Left ventricle myocardium inferior (tissue), 1 donor: ENCODE data around the gene MYO10. TPM values are rescaled to one million over a fixed set of nuclear protein-coding genes. Genes with fewer than 3 reads are reported as not detected.

Experiments
- DNase-seq: peaks from one replicate; pipeline ENCODE4 v3.0.0-alpha.2; 2020
- H3K27ac ChIP-seq: fragments of 200-600 bp; replicated peaks from 2 replicates; pipeline ENCODE4 v1.8.0; 2021
- H3K27me3 ChIP-seq: fragments of 200-600 bp; 2 replicates; pipeline ENCODE4 v1.8.0; 2021; ENCODE audit warnings: low read depth
- H3K36me3 ChIP-seq: fragments of 200-600 bp; 2 replicates; pipeline ENCODE4 v1.8.0; 2021
- H3K4me1 ChIP-seq: fragments of 200-600 bp; 2 replicates; pipeline ENCODE4 v1.8.0; 2021
- H3K4me3 ChIP-seq: fragments of 200-600 bp; 2 replicates; pipeline ENCODE4 v1.8.0; 2021; ENCODE audit warnings: mild to moderate bottlenecking, moderate library complexity
- H3K9me3 ChIP-seq: fragments of 200-600 bp; replicated peaks from 2 replicates; pipeline ENCODE4 v1.8.0; 2021
- CTCF ChIP-seq: fragments of 200-600 bp; IDR thresholded peaks from 2 replicates; pipeline ENCODE4 v1.8.0; 2021; ENCODE audit warnings: antibody characterized with exemption, mild to moderate bottlenecking, borderline replicate concordance
- intact Hi-C: fragments of 100-400 bp; cut with micrococcal nuclease; formaldehyde crosslinking; loops from one replicate; pipeline ENCODE4 v1.11.0; 2022
- total RNA-seq: library from RNA; stranded (reverse); fragmentation: NEBNext Ultra II Directional; extraction: Animal tissue kit (Norgen Biotek cat#: 25700); gene quantifications from one replicate; pipeline ENCODE4 v1.2.1, GENCODE V29; 2021
- donor health status: DM: no; HTN: yes; CAD: no; lungs with severe emphysema.

Gene MYO10
- total RNA-seq, 1 donor from 2014 or later = 5.0 TPM

- peaks cover 38% of the 10 kb centered on the region for H3K4me1 ChIP-seq
- intact Hi-C loops = no loop called here
- no peak for TF ChIP-seq CTCF
- H3K27me3 ChIP-seq = peaks cover 9% of the 10 kb centered on the region
- H3K4me3 ChIP-seq = no peak overlapping the region
- H3K36me3 ChIP-seq = no peaks in the 10 kb centered on the region
- no peak for DNase-seq
- H3K9me3 ChIP-seq = no peaks in the 10 kb centered on the region
- peak overlapping the region; percentile 85 for H3K27ac ChIP-seq
These were observed 317.8 kb downstream of the MYO10 start for GRCh38 chr5:16618138-16618897.

GRCh38 chr5:16617274-16617968 lies 318.7 kb downstream of the MYO10 start:
- Histone ChIP-seq H3K27me3 (peaks cover 9% of the 10 kb centered on the region), H3K27ac (peak overlapping the region; percentile 85), H3K4me3 (peak overlapping the region; percentile 79), H3K9me3 (no peaks in the 10 kb centered on the region), H3K4me1 (peaks cover 37% of the 10 kb centered on the region), H3K36me3 (no peaks in the 10 kb centered on the region)
- peak; percentile 37 for DNase-seq
- TF ChIP-seq CTCF = no peak
- intact Hi-C loops = no loop called here

DNA sequence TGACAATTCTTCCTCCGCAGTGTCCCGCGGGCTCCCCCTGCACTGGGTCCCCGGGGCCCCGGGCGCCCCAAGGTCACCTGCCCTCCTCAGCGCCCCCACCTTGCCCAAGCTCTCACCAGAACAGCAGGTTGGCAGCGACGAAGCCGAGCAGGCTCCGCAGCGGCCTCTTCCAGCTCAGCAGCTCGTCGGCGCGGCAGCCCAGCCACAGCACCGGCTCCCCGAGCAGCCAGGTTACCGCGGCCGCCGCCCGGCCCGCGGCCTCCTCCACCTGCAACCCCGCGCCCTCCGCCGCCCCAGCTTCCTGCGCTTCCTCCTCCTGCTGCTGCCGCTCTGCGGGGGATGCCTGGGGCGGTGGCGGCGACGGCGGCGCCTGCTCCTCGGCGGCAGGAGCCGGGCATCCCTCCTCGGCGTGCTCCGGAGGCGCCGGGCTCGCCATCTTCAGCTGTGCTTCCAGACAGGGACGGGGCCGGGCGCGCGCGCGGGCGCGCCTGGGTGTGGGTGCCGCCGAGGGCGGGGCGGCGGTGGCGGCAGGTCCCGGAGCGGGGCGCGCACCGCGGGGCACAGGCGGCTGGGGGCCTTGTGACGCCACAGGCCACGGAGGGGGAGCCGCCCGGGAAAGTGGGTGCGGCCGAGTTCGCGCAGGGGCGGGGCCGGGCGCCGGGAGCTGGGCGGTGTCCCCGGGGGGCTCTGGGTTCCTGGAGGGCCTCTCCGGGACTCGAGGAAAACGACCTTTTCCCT lies 319.4 kb downstream of the MYO10 start, which contains the start of gene RETREG1:
Gene RETREG1, minus strand, starts transcription at position 462 of the 738 bp plus-strand sequence. Its CDS starts 26 bp downstream, at position 436.
- intact Hi-C loops = no loop called here
- Histone ChIP-seq H3K9me3 (no peaks in the 10 kb centered on the region), H3K4me1 (peaks cover 30% of the 10 kb centered on the region), H3K27ac (peak within 1 kb of the TSS; percentile 85), H3K4me3 (peak within 1 kb of the TSS; percentile 79), H3K36me3 (no peaks in the 10 kb centered on the region), H3K27me3 (peaks cover 9% of the 10 kb centered on the region)
- peak; percentile 68 for DNase-seq
- peak; percentile 2 for TF ChIP-seq CTCF

DNA sequence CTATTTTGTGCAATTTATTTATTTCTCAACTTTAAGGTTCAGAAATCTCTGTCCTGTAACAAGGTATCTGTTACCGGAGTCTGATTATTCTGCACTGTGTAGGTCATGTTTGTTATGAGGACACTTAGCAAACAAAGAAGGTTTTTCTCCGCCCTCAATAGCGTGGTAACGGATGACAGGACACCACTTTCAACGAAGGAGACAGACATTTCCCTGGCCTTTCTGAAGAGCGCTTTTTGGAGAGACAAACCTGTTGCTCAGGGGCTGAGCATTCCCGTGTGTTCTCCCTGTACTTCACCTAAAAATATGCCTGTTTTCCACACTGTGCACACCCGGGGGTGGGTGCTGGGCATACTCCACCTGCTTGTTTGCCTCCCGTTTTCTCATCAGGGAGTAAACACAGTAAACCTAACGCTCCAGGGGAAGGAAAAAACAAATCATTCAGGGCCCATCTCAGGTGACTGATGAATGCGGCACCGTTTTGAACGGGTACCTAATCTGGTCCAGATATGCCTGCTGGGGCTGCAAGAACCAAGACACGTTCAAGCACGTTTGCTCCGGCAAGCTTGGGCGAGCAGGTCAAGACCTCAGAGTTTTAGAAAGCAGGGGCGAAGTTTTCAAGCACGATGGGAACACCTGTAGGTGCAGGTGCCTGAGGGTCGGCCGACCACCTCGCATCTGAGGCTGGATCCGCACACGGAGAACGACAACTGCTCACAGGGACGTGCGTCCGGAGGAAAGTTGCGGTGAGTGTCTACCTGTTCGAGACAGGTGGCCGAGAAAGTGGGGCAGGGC lies 320.1 kb downstream of the MYO10 start:
- H3K4me1 ChIP-seq = peaks cover 27% of the 10 kb centered on the region
- intact Hi-C loops = no loop called here
- TF ChIP-seq CTCF = no peak
- DNase-seq = no peak
- no peaks in the 10 kb centered on the region for H3K36me3 ChIP-seq
- H3K4me3 ChIP-seq = peak overlapping the region; percentile 79
- H3K27ac ChIP-seq = peak overlapping the region; percentile 85
- no peaks in the 10 kb centered on the region for H3K9me3 ChIP-seq
- H3K27me3 ChIP-seq = peaks cover 9% of the 10 kb centered on the region

GRCh38 chr5:16612007-16612406 lies 324.1 kb downstream of the MYO10 start:
- H3K9me3 ChIP-seq = no peaks in the 10 kb centered on the region
- intact Hi-C loops = no loop called here
- no peak for TF ChIP-seq CTCF
- H3K4me1 ChIP-seq = peaks cover 24% of the 10 kb centered on the region
- peaks cover 9% of the 10 kb centered on the region for H3K27me3 ChIP-seq
- DNase-seq = no peak
- no peak overlapping the region for H3K27ac ChIP-seq
- no peak overlapping the region for H3K4me3 ChIP-seq
- H3K36me3 ChIP-seq = no peaks in the 10 kb centered on the region
